Measurements from ENCODE around the gene DCUN1D3.

The DCUN1D3 gene

GRCh38 chr16:20889625-20890275, 10.4 kb downstream of the DCUN1D3 start:
- H3K4me3 ChIP-seq (ENCODE audit: low read depth, low read length), result no peak overlapping the region
- peaks cover 89% of the 10 kb centered on the region for H3K79me2 ChIP-seq (ENCODE audit: control insufficient read depth, insufficient read depth, low read length, unreplicated experiment)
- H3K4me1 ChIP-seq (ENCODE audit: control insufficient read depth, insufficient read depth, low read length, unreplicated experiment), result no peaks in the 10 kb centered on the region
- no peak overlapping the region for H3K27ac ChIP-seq (ENCODE audit: low read depth, low read length)
- H2AFZ ChIP-seq (ENCODE audit: low read length, unreplicated experiment), result no peak overlapping the region
- H3K36me3 ChIP-seq (ENCODE audit: insufficient read depth, low read length), result peaks cover 15% of the 10 kb centered on the region; the same call in 1 of the 2 replicates
- no peaks in the 10 kb centered on the region for H3K27me3 ChIP-seq (ENCODE audit: insufficient read depth, low read length)

- Histone ChIP-seq H3K4me1 (ENCODE audit: control insufficient read depth, insufficient read depth, low read length, unreplicated experiment) (peaks cover 14% of the 10 kb centered on the region), H3K27me3 (ENCODE audit: insufficient read depth, low read length) (no peaks in the 10 kb centered on the region), H3K4me3 (ENCODE audit: low read depth, low read length) (no peak overlapping the region), H3K27ac (ENCODE audit: low read depth, low read length) (no peak overlapping the region), H3K79me2 (ENCODE audit: control insufficient read depth, insufficient read depth, low read length, unreplicated experiment) (peaks cover 87% of the 10 kb centered on the region), H2AFZ (ENCODE audit: low read length, unreplicated experiment) (no peak overlapping the region), H3K36me3 (ENCODE audit: insufficient read depth, low read length) (peaks cover 11% of the 10 kb centered on the region; the same call in 1 of the 2 replicates)
These were observed 13.0 kb downstream of the DCUN1D3 start for GRCh38 chr16:20887207-20887606.

DNA sequence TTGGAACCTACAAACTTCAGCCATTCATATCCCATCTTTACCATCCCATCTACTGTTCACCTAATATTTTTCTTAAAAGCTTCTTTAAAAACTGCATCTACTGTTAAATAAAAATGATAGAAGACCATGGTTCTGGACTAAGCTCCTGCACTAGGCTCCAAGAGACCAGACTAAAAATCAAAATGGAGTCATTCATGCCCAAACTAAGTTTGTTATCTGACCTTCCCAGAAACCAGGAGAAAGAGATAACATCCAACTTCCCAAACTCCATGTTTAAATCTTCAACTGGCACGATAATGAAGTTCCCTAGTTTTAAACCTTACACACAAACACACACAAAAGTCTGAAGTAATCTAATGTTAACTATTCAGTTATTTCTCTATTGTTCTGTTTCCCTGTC, 13.8 kb downstream of the DCUN1D3 start:
- H3K27me3 ChIP-seq (ENCODE audit: insufficient read depth, low read length), result no peaks in the 10 kb centered on the region
- H3K79me2 ChIP-seq (ENCODE audit: control insufficient read depth, insufficient read depth, low read length, unreplicated experiment), result peaks cover 85% of the 10 kb centered on the region
- peaks cover 19% of the 10 kb centered on the region for H3K4me1 ChIP-seq (ENCODE audit: control insufficient read depth, insufficient read depth, low read length, unreplicated experiment)
- no peak overlapping the region for H3K27ac ChIP-seq (ENCODE audit: low read depth, low read length)
- no peak overlapping the region for H2AFZ ChIP-seq (ENCODE audit: low read length, unreplicated experiment)
- no peak overlapping the region for H3K4me3 ChIP-seq (ENCODE audit: low read depth, low read length)
- peaks cover 11% of the 10 kb centered on the region; the same call in 1 of the 2 replicates for H3K36me3 ChIP-seq (ENCODE audit: insufficient read depth, low read length)

DNA sequence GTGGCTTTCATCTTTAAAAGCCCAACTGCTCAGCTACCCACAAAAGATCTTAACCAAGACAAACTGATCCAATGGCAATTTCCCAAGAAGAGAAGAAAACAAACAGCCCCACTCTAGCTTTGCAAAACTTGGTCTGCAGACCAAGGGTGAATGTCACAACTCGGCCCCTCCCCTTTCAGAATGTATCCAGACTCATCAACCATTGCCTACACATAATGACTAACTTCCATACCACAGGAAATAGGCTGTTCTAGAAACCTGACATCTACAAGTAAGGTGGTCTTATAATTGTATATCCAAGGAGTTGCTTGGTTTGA, 16.0 kb downstream of the DCUN1D3 start:
- H3K27me3 ChIP-seq (ENCODE audit: insufficient read depth, low read length), result no peaks in the 10 kb centered on the region
- no peak overlapping the region for H3K4me3 ChIP-seq (ENCODE audit: low read depth, low read length)
- H3K27ac ChIP-seq (ENCODE audit: low read depth, low read length), result peak overlapping the region; percentile 50
- H2AFZ ChIP-seq (ENCODE audit: low read length, unreplicated experiment), result no peak overlapping the region
- H3K36me3 ChIP-seq (ENCODE audit: insufficient read depth, low read length), result peaks cover 11% of the 10 kb centered on the region; the same call in 1 of the 2 replicates
- peaks cover 84% of the 10 kb centered on the region for H3K79me2 ChIP-seq (ENCODE audit: control insufficient read depth, insufficient read depth, low read length, unreplicated experiment)
- peaks cover 39% of the 10 kb centered on the region for H3K4me1 ChIP-seq (ENCODE audit: control insufficient read depth, insufficient read depth, low read length, unreplicated experiment)

- H2AFZ ChIP-seq (ENCODE audit: low read length, unreplicated experiment), result no peak overlapping the region
These were observed 16.5 kb downstream of the DCUN1D3 start for GRCh38 chr16:20883554-20884239.

DNA sequence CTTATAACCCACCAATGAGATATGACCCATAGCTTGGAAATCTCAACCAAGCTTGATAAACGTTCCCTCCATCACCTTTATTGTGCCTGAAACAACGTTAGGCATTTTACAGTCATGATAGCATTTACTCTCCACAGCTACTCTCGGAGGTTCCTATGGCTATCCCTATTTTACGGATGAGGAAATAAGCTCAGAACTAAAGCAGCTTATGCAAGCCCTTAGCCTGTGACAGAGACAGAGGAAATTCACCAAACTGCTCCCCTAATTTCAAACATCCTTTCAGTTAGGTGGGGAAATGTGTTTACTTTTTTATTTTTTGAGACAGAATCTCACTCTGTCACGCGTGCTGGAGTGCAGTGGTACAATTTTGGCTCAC, 18.7 kb downstream of the DCUN1D3 start:
- H3K79me2 ChIP-seq (ENCODE audit: control insufficient read depth, insufficient read depth, low read length, unreplicated experiment), result peaks cover 89% of the 10 kb centered on the region
- no peak overlapping the region for H2AFZ ChIP-seq (ENCODE audit: low read length, unreplicated experiment)
- H3K4me3 ChIP-seq (ENCODE audit: low read depth, low read length), result no peak overlapping the region
- H3K36me3 ChIP-seq (ENCODE audit: insufficient read depth, low read length), result peaks cover 11% of the 10 kb centered on the region
- 0 out of 2 replicates have a peak overlapping the region, but pooled peaks have one; percentile 21 for H3K27ac ChIP-seq (ENCODE audit: low read depth, low read length)
- H3K27me3 ChIP-seq (ENCODE audit: insufficient read depth, low read length), result no peaks in the 10 kb centered on the region
- peaks cover 50% of the 10 kb centered on the region for H3K4me1 ChIP-seq (ENCODE audit: control insufficient read depth, insufficient read depth, low read length, unreplicated experiment)

More at GRCh38 chr16:20883554-20884239, 16.5 kb downstream of the DCUN1D3 start:
- Histone ChIP-seq H3K27me3 (ENCODE audit: insufficient read depth, low read length) (no peaks in the 10 kb centered on the region), H3K4me3 (ENCODE audit: low read depth, low read length) (0 out of 2 replicates have a peak overlapping the region, but pooled peaks have one; percentile 27), H3K27ac (ENCODE audit: low read depth, low read length) (peak overlapping the region; percentile 50), H3K4me1 (ENCODE audit: control insufficient read depth, insufficient read depth, low read length, unreplicated experiment) (peaks cover 44% of the 10 kb centered on the region), H3K79me2 (ENCODE audit: control insufficient read depth, insufficient read depth, low read length, unreplicated experiment) (peaks cover 86% of the 10 kb centered on the region), H3K36me3 (ENCODE audit: insufficient read depth, low read length) (peaks cover 11% of the 10 kb centered on the region; the same call in 1 of the 2 replicates)

DNA sequence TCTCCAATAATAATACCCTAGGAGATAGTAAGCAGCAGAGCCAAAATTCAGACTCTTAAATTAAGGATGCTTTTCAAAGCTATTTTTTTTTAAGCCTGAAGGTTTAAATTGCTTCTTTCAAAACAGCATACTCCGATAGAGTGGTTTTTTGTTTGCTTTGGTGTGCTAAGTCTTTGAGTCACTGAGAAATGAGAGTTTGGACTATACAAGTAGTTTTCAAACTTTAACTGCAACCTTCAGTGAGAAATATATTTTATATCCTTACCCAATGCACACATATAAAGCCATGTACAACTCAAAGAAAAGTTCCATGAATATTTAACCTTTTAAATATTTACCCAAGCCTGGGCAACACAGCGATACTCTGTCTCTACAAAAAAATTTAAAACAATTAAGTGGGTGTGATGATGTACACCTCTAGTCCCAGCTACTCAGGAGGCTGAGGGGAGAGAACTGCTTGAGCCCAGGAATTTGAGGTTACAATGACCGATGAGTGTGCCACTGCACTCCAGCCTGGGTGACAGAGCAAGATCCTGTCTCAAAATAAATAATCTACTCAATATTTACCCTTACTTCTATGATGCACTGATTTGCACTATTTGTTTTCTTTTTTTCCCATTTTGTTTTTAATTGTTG, 19.2 kb downstream of the DCUN1D3 start:
- H3K4me3 ChIP-seq (ENCODE audit: low read depth, low read length), result no peak overlapping the region
- peaks cover 50% of the 10 kb centered on the region for H3K4me1 ChIP-seq (ENCODE audit: control insufficient read depth, insufficient read depth, low read length, unreplicated experiment)
- no peak overlapping the region for H2AFZ ChIP-seq (ENCODE audit: low read length, unreplicated experiment)
- no peaks in the 10 kb centered on the region for H3K27me3 ChIP-seq (ENCODE audit: insufficient read depth, low read length)
- H3K27ac ChIP-seq (ENCODE audit: low read depth, low read length), result peak overlapping the region; percentile 21; the same call in 1 of the 2 replicates
- peaks cover 89% of the 10 kb centered on the region for H3K79me2 ChIP-seq (ENCODE audit: control insufficient read depth, insufficient read depth, low read length, unreplicated experiment)
- peaks cover 11% of the 10 kb centered on the region for H3K36me3 ChIP-seq (ENCODE audit: insufficient read depth, low read length)

GRCh38 chr16:20879175-20880040, 20.8 kb downstream of the DCUN1D3 start:
- H3K79me2 ChIP-seq (ENCODE audit: control insufficient read depth, insufficient read depth, low read length, unreplicated experiment), result peaks cover 87% of the 10 kb centered on the region
- peaks cover 5% of the 10 kb centered on the region for H3K36me3 ChIP-seq (ENCODE audit: insufficient read depth, low read length)
- H3K27ac ChIP-seq (ENCODE audit: low read depth, low read length), result peak overlapping the region; percentile 69
- no peak overlapping the region for H2AFZ ChIP-seq (ENCODE audit: low read length, unreplicated experiment)
- peaks cover 52% of the 10 kb centered on the region for H3K4me1 ChIP-seq (ENCODE audit: control insufficient read depth, insufficient read depth, low read length, unreplicated experiment)
- H3K4me3 ChIP-seq (ENCODE audit: low read depth, low read length), result peak overlapping the region; percentile 10
- no peaks in the 10 kb centered on the region for H3K27me3 ChIP-seq (ENCODE audit: insufficient read depth, low read length)

- H3K4me1 ChIP-seq (ENCODE audit: control insufficient read depth, insufficient read depth, low read length, unreplicated experiment), result peaks cover 52% of the 10 kb centered on the region
- H3K27me3 ChIP-seq (ENCODE audit: insufficient read depth, low read length), result no peaks in the 10 kb centered on the region
- H3K36me3 ChIP-seq (ENCODE audit: insufficient read depth, low read length), result peaks cover 5% of the 10 kb centered on the region
- H2AFZ ChIP-seq (ENCODE audit: low read length, unreplicated experiment), result no peak overlapping the region
- H3K27ac ChIP-seq (ENCODE audit: low read depth, low read length), result peak overlapping the region; percentile 69
- peaks cover 87% of the 10 kb centered on the region for H3K79me2 ChIP-seq (ENCODE audit: control insufficient read depth, insufficient read depth, low read length, unreplicated experiment)
- H3K4me3 ChIP-seq (ENCODE audit: low read depth, low read length), result peak overlapping the region; percentile 10; the same call in 1 of the 2 replicates
These were observed 21.4 kb downstream of the DCUN1D3 start for GRCh38 chr16:20878682-20879147.

- H3K4me1 ChIP-seq (ENCODE audit: control insufficient read depth, insufficient read depth, low read length, unreplicated experiment), result peaks cover 37% of the 10 kb centered on the region
- H2AFZ ChIP-seq (ENCODE audit: low read length, unreplicated experiment), result no peak overlapping the region
- peaks cover 91% of the 10 kb centered on the region for H3K79me2 ChIP-seq (ENCODE audit: control insufficient read depth, insufficient read depth, low read length, unreplicated experiment)
- no peak overlapping the region for H3K4me3 ChIP-seq (ENCODE audit: low read depth, low read length)
- H3K36me3 ChIP-seq (ENCODE audit: insufficient read depth, low read length), result no peaks in the 10 kb centered on the region; the same call in 1 of the 2 replicates
- no peaks in the 10 kb centered on the region for H3K27me3 ChIP-seq (ENCODE audit: insufficient read depth, low read length)
- no peak overlapping the region for H3K27ac ChIP-seq (ENCODE audit: low read depth, low read length)
These were observed 24.9 kb downstream of the DCUN1D3 start for GRCh38 chr16:20875355-20875650.

All from ACC112 (cell line).